HG02970 (cell line): ENCODE measurements around the gene LRFN3.
"Not testable (repeated sequence)": the region's sequence is repeated elsewhere in the genome, so short reads cannot be mapped to it uniquely, and the experiment has no call there.

Experiments used
- ATAC-seq: cut with Tn5 transposase; IDR thresholded peaks from one replicate; pipeline ENCODE4 v1.9.1; 2021; ENCODE audit warnings: mild to moderate bottlenecking, moderate library complexity, moderate number of reproducible peaks; ENCODE audit not compliant: unreplicated experiment, low FRiP score

The LRFN3 gene

DNA sequence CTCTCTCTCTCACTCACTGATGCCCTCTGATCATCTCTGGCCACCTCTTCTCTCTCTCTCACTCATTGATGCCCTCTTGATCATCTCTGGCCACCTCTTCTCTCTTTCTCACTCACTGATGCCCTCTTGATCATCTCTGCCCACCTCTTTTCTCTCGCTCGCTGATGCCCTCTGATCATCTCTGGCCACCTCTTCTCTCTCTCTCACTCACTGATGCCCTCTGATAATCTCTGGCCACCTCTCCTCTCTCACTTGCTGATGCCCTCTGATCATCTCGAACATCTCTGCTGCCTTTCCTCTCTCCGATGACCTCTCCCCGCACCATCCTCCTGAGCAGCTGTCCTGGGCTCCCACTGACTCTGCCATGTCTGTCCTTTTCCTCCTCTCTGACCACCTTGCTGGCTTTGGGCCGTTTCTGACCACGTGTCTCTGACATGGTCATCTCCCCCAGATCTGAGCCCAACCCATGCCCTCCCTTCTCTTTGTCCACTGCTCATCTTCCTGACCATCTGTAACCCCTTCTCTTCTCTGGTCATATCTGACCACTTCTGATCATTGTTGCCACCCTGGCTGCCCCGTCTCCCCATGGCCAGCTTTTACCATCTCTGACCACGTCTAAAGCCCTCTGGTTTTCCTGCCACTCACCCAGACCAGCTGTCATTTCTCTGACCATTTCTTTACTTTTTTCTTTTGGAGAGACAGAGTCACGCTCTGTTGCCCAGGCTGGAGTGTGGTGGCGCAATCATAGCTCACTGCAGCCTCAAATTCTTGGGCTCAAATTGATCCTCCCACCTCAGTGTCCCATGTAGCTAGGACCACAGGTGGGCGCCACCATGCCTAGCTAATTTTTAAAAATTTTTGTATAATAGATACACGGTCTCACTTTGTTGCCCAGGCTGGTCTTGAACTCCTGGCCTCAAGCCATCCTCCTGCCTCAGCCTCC lies 2.4 kb downstream of the LRFN3 start:
- ATAC-seq, result no peak

DNA sequence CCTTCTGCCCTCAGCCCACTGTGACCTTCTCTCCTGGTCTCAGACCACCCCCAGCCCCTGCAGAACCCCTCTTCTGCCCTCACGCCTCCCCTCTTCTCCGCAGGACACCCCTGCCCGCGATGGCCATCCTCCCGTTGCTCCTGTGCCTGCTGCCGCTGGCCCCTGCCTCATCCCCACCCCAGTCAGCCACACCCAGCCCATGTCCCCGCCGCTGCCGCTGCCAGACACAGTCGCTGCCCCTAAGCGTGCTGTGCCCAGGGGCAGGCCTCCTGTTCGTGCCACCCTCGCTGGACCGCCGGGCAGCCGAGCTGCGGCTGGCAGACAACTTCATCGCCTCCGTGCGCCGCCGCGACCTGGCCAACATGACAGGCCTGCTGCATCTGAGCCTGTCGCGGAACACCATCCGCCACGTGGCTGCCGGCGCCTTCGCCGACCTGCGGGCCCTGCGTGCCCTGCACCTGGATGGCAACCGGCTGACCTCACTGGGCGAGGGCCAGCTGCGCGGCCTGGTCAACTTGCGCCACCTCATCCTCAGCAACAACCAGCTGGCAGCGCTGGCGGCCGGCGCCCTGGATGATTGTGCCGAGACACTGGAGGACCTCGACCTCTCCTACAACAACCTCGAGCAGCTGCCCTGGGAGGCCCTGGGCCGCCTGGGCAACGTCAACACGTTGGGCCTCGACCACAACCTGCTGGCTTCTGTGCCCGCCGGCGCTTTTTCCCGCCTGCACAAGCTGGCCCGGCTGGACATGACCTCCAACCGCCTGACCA lies 3.3 kb downstream of the LRFN3 start:
- ATAC-seq, result no peak

DNA sequence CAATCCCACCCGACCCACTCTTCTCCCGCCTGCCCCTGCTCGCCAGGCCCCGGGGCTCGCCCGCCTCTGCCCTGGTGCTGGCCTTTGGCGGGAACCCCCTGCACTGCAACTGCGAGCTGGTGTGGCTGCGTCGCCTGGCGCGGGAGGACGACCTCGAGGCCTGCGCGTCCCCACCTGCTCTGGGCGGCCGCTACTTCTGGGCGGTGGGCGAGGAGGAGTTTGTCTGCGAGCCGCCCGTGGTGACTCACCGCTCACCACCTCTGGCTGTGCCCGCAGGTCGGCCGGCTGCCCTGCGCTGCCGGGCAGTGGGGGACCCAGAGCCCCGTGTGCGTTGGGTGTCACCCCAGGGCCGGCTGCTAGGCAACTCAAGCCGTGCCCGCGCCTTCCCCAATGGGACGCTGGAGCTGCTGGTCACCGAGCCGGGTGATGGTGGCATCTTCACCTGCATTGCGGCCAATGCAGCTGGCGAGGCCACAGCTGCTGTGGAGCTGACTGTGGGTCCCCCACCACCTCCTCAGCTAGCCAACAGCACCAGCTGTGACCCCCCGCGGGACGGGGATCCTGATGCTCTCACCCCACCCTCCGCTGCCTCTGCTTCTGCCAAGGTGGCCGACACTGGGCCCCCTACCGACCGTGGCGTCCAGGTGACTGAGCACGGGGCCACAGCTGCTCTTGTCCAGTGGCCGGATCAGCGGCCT lies 4.1 kb downstream of the LRFN3 start:
- no peak for ATAC-seq

DNA sequence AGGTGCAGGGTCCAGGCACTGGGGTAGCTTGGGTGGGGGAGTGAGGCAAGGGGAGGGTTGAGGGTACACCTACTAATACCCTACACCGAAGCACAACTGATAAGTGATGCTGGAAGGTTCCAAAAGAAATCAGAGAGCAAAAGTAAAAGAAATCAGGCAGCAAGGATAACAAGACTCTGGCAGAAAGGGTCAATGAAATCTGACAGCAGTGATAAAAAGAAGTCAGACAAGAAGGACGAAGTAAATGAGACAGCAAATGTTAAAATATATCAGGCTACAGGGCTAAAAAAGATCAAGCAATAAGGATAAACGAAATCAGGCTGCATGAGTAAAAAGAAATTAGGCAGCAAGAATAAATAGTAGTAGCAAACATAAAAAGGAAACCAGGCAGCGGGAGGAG lies 4.7 kb downstream of the LRFN3 start:
- no peak for ATAC-seq

DNA sequence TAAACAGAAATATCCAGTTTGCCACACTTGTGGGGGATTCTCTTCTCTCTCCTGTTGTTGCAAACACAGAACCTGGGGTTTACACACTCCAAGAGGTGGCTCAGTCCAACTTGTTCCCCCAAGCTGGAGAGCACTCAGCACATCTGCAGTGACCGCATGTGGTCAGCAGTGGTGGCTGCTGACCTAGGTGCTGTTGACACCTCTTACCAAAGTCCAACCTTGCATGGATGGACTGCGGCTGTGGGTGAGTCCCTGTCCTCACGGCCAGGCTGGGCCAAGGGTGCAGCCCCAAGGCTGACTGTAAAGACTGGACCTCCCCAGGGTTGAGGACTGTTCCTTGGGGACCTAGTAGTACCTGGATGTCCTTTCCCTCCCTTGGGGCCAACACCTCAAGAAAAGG lies 6.1 kb downstream of the LRFN3 start:
- ATAC-seq, result no peak

DNA sequence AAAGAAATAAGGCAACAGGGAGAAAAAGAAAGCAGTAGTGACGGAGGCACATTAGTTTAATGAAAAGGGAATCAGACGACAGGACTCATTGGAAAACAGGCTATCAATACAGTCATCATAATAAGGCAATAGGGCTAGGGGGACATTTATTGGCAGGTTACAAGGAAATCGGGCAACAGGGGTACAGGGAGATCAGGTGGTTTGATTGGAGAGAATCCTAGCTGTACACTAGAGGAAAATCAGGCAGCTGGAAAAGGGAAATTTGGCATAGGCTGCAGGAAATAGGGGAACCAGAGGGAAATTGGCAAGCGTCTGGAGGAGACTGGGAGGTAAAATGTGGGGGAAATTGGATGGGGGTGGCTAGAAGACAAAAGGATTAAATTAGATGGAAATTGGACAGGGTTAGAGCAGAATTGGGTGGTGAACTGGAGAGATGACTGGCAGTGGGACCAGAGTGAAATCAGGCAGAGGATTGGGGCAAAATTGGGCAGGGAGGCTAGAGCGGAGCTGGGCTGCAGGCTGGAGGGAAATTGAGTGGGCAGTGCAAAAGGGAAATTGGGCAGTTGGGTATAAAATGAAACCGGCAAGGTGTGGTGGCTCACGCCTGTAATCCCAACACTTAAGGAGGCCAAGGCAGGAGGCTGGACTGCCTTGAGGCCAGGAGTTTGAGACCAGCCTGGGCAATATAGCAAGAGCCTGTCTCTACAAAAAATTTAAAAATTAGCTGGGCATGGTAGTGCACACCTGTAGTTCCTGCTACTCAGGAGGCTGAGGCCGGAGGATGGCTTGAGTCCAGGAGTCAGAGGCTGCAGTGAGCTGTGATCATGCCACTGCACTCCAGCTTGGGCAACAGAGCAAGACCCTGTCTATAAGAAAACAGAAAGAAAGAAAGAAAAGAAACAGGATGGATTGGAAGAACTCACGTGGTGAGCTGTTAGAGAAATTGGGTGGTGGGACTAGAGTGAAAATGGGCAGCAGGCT lies 7.4 kb downstream of the LRFN3 start:
- ATAC-seq, result no peak

DNA sequence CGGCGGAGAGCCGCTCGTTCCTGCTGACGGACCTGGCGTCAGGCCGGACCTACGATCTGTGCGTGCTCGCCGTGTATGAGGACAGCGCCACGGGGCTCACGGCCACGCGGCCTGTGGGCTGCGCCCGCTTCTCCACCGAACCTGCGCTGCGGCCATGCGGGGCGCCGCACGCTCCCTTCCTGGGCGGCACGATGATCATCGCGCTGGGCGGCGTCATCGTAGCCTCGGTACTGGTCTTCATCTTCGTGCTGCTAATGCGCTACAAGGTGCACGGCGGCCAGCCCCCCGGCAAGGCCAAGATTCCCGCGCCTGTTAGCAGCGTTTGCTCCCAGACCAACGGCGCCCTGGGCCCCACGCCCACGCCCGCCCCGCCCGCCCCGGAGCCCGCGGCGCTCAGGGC lies 8.4 kb downstream of the LRFN3 start:
- no peak for ATAC-seq

DNA sequence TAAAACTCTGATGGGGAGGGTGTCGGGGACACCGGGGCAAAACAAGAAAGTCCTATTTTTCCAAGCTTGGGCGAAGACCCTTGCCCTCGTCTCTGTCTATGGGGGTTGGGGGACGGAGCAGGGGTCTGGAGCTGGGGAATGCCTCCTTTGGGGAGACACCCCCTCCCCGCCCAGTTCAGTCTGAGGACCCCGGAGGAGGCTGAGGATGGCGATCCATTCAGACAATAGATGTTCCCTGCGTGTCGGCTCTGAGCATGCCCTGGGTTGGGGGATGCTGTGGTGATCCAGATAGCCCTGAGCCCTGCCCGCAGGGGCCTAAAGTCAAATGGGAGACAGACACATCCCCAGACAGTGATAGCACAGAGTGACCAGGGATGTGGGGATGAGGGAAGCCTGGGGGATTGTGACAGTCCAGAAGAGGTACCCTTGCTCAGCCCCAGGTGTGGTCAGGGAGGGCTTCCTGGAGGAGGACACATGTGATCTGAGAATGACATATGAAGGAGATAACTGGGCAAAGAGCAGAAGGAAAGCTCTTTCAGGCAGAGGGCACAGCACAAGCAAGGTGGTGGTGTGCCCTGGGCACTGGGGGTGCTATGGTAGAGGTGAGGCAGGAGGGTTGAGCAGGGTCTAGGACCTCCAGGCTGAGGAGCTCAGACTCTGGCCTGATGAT lies 9.1 kb downstream of the LRFN3 start:
- no peak for ATAC-seq

DNA sequence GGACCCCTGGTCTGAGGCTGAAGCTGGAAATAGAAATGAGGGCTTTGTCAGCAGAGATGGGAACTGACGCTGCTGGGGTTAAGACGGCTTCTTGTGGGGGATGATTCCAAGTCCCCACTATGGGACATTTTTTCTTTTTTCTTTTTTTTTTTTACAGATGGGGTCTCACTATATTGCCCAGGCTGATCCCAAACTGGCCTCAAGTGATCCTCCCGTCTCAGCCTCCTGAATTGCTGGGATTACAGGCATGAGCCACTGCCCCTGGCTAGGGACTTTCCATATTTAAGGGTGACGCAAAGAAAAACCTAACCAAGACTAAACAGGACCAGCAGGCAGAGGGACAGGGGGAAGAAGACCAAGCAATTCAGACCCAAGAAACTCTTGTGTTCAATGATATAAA lies 10.0 kb downstream of the LRFN3 start:
- no peak for ATAC-seq

DNA sequence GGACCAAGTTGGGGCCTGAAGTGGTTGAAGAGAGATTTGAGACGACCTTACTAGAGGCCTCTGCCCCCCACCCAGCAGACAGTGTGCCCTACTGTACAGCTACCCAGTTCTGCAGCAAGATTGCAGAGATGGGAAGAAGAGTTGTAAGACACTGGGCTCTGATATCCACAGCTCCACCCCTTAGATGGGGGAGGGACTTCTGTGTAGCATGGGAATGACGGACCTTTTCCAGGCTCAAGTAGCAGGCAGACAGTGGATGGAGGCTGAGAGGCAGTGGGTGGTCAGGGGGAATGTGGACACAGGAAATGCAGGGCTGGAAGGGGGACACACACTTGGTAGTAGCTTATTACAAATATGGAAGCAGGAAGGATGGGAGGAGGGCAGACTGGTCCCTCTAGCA lies 13.0 kb downstream of the LRFN3 start:
- no peak for ATAC-seq

DNA sequence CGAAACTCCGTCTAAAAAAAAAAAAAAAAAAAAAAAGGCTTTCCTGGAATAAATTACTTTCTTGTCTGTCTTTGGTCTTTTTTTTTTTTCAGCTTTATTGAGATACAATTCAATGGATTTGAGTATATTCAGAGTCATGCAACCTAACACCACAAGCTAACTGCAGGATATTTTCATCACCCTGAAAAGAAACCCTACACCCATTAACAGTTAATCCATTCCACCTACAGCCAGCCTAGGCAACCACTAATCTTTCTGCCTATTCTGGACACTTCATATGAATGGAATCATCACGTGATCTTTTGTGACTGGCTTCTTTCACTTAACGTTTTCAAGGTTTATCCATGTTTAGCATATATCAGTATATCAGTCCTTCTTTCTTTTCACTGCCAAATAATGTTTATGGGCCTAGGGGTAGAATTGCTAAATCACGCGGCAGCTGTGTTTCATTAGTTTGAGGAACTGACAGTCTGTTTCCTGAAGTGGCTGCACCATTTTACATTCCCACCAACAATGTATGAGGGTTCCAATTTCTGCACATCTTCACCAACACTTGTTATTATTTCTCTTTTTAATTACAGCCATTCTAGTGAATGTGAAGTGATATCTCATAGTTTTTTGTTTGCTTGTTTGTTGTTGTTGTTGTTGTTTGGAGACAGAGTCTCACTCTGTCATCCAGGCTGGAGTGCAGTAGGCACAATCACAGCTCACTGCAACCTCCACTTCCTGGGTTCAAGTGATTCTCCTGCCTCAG lies 19.9 kb downstream of the LRFN3 start:
- no peak for ATAC-seq

DNA sequence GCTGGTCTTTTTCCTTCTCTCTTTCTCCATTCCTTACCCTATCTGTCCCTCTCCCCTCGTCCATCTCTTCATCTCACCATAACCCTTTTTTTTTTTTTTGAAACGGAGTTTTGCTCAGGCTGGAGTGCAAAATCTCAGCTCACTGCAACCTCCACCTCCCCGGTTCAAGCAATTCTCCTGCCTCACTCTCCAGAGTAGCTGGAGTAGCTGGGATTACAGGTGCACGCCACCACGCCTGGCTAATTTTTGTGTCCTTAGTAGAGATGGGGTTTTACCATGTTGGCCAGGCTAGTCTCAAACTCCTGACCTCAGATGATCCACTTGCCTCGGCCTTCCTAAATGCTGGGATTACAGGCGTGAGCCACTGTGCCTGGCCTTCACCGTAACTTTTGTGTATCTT lies 21.2 kb downstream of the LRFN3 start:
- not testable (repeated sequence) for ATAC-seq

DNA sequence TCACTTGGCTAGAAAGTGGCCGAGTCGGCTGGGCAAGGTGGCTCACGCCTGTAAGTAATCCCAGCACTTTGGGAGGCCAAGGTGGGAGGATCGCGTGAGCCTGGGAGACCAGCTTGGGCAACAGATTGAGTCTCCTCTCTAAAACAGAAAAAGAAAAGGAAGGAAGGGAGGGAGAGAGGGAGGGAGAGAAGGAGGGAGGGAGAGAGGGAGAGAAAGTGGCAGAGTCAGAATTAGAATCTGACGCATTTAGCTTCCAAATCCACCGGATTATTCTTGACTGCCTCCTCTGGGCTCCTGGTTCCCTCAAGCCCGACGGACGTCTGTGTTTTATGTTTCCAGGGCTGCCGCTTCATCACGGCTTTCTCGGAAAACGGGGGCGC lies 22.5 kb downstream of the LRFN3 start:
- no peak for ATAC-seq

DNA sequence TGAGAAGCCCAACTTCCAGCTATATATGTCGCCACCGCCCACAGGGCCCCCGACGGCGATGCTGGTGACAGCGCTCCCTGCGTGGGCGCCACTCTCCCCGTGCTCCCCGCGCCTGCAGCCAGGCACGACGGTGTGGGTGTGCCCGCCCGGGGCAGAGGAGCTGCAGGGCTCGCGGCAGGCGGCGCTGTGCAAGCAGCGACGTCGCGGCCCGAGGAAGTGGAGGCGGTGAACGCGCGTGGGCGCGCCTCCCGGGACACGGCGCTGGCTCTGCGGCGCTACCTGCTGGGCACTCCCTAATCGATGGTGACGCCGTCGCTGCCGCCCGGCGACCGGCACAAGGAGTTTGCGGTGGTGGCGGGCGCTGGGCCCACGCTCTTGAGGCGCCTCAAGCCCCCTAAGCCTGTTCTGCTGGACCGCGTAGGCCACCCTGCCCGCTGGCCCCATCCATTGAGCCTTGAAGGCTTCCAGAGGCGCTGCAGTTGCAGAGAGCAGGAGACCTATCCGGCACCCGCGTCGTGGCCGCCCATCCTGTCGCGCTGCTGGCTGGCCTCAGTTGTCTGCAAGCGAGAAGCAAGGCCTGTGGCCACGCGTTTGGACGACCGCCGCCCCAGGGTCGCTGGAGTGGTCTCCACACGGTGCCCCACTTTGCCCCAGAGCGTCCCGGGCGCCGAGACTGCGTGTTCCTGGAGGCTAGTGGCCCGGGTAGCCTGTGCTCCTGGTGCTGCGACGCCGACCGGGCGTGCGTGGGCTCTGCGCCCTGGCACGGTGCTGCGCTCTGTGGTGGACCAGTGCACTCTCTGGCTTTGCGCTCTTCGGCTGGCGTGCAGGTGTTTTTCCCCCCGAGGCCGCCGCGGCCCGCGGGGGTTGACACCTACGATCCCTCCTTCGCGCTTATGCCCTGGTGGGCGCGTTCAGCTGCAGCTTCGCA lies 23.1 kb downstream of the LRFN3 start:
- ATAC-seq, result no peak

DNA sequence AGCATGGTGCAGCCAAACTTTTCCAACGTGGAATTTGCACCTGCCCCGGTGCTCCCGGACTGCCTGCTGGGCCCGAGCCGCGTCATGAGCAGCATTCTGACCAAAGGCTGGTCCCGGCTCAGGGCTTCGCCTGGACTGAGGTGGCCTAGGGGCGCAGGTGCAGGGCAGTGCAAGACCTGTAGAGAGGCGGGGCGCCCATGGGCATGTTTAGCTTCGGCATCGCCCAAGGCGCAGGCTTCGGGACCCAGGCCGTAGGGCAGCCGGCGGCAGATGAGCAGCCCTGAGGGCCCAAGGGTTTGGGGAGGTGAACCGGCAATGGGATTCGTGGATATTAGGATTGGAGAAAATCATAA lies 23.8 kb downstream of the LRFN3 start:
- no peak for ATAC-seq

DNA sequence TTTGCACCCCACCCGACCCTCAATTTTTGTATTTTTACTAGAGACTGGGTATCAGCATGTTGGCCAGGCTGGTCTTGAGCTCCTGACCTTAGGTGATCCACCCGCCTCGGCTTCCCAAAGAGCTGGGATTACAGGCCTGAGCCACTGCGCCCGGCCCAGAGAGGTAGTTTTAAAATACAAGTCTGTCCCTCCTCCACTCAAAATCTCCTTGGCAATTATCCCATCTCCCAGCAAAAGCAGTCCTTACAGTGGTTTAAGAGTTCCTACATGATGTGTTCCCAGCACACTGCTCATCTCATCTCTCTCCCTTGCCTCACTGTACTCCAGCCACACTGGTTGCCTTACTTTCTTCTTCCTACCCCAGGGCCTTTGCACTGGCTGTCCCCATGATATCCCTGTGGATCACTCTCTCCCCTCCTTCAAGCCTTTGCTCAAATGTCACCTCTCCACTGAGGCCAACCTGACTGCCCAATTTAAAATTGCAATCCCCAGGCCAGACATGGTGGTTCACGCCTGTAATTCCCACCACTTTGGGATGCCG lies 24.3 kb downstream of the LRFN3 start:
- ATAC-seq, result no peak

DNA sequence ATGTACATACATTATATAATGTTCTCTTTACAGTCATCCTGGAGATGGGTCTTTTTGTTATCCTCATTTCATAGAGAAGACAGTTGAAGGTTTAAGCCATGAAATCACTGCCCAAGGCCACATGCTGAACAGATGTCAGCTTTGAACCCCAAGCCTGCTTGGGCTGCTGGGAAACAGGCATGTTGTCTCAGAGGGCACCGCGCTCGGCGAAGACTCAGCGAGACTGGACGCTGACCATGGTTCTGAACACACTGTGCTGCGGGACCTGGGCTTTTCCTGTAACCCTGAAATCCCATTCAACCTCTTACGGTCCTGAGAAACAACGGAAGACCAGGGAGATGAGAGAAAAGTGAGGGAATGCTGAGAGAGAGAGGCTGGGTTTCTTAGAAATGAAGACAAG lies 27.3 kb downstream of the LRFN3 start:
- no peak for ATAC-seq

DNA sequence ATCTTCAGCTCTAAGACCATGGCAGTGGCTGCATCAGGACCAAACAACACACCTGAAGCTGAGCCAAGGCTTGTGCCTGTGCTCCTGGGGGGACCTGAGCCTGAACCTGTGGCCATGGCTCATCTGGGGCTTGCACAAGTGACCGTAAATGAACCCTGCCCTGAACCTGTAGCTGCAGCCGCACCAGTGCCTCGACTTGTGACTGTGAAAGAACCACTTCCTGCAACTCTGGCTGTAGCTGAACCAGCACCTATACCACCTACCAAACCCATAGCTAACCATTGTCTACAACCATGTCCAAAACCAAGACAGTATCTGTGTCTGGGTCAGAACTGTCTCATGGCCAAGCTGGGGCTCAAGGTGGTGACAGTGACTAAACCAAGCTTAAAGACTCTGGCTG lies 30.6 kb downstream of the LRFN3 start:
- no peak for ATAC-seq
